B cell (primary cell): ENCODE data around the gene JPH3. TPM values are rescaled to one million over a fixed set of nuclear protein-coding genes. Genes with fewer than 3 reads are reported as not detected.

ENCODE experiments used
- ATAC-seq: fragments of 200-7000 bp; cut with Tn5 transposase; one replicate; pipeline ENCODE4 v1.10.0; 2021; ENCODE audit warnings: low read depth, mild to moderate bottlenecking, moderate number of reproducible peaks, moderate library complexity
- CTCF ChIA-PET: fragments of 350-600 bp; sonication (Branson Sonifier 250); formaldehyde crosslinking; loops from one replicate; lab custom pipeline; 2021; ENCODE audit warnings: antibody characterized with exemption, inconsistent platforms; lab: Charles Lee
- POLR2A ChIA-PET: fragments of 350-600 bp; sonication (Branson Sonifier 250); formaldehyde crosslinking; loops from one replicate; lab custom pipeline; 2021; ENCODE audit warnings: antibody characterized with exemption; lab: Charles Lee
- DNase-seq: peaks from one replicate; pipeline ENCODE4 v3.0.0; 2013
- H2AFZ ChIP-seq: 2 replicates; pipeline ENCODE4 v1.6.1; 2012; ENCODE audit warnings: mild to moderate bottlenecking, low read depth, low read length; ENCODE audit not compliant: insufficient read depth, poor library complexity, severe bottlenecking
- H3K27ac ChIP-seq, 2 donors: 1 replicate in 1 of 2; 2 replicates in 1 of 2; pipeline ENCODE4 v1.5.1; 2012 to 2013; ENCODE audit warnings: low read length in 2 of 2, mild to moderate bottlenecking in 2 of 2, moderate library complexity in 1 of 2
- H3K27me3 ChIP-seq, 4 experiments: fragments of 200-600 bp in 1 of 4; sonication (generic) in 1 of 4; replicated peaks in 1 of 4; 1 replicate in 2 of 4; 2 replicates in 2 of 4; pipeline versions ENCODE4 v1.6.1 to v1.7.0; 2013 to 2016; ENCODE audit warnings: low read length in 3 of 4, mild to moderate bottlenecking in 2 of 4, mixed read lengths in 1 of 4, moderate library complexity in 1 of 4; ENCODE audit not compliant: insufficient read depth in 4 of 4, control insufficient read depth in 3 of 4; ENCODE audit errors: control extremely low read depth in 1 of 4
- H3K36me3 ChIP-seq, 2 experiments: replicated peaks in 1 of 2; 1 replicate in 1 of 2; 2 replicates in 1 of 2; pipeline versions ENCODE4 v1.6.1 to v1.7.1; 2013; ENCODE audit warnings: low read length in 1 of 2; ENCODE audit not compliant: insufficient read depth in 2 of 2, control insufficient read depth in 1 of 2; ENCODE audit errors: control extremely low read depth in 1 of 2, extremely low read depth in 1 of 2
- H3K4me1 ChIP-seq, 2 donors: fragments of 200-600 bp in 1 of 2; sonication (generic) in 1 of 2; 1 replicate in 1 of 2; 2 replicates in 1 of 2; pipeline versions ENCODE4 v1.5.1 to v1.6.1; 2013 to 2017; ENCODE audit warnings: low read length in 2 of 2; ENCODE audit not compliant: control insufficient read depth in 2 of 2, insufficient read depth in 2 of 2
- H3K4me2 ChIP-seq: replicated peaks from 2 replicates; pipeline ENCODE3; 2012; ENCODE audit warnings: mild to moderate bottlenecking, low read depth, low read length; ENCODE audit not compliant: poor library complexity, severe bottlenecking
- H3K4me3 ChIP-seq, 5 experiments: fragments of 200-600 bp in 1 of 5; sonication (generic) in 1 of 5; 1 replicate in 3 of 5; 2 replicates in 2 of 5; pipeline versions ENCODE4 v1.5.1 to v1.7.0; 2011 to 2016; ENCODE audit warnings: low read length in 4 of 5, mild to moderate bottlenecking in 4 of 5, low read depth in 2 of 5, control low read depth in 1 of 5, moderate library complexity in 1 of 5; ENCODE audit not compliant: insufficient read depth in 1 of 5; ENCODE audit errors: control extremely low read depth in 1 of 5, extremely low read depth in 1 of 5
- H3K79me2 ChIP-seq: fragments of 200-600 bp; sonication (generic); one replicate; pipeline ENCODE4 v1.6.0; 2016; ENCODE audit warnings: low read length; ENCODE audit not compliant: control insufficient read depth, insufficient read depth
- H3K9ac ChIP-seq: fragments of 200-600 bp; sonication (generic); 2 replicates; pipeline ENCODE4 v1.6.1; 2017; ENCODE audit warnings: mild to moderate bottlenecking, low read length, moderate library complexity
- H3K9me3 ChIP-seq, 3 donors: one replicate each; pipeline versions ENCODE4 v1.6.1 to v1.7.1; 2013; ENCODE audit warnings: low read length in 2 of 3; ENCODE audit not compliant: control insufficient read depth in 2 of 3, insufficient read depth in 1 of 3; ENCODE audit errors: control extremely low read depth in 1 of 3
- H4K20me1 ChIP-seq: 2 replicates; pipeline ENCODE4 v1.6.0; 2012; ENCODE audit warnings: mild to moderate bottlenecking, low read length; ENCODE audit not compliant: insufficient read depth, control insufficient read depth, poor library complexity, severe bottlenecking
- H3K27ac Mint-ChIP-seq: one replicate; pipeline ENCODE4 v1.8.0; 2021; ENCODE audit warnings: mixed read lengths
- H3K27me3 Mint-ChIP-seq: one replicate; pipeline ENCODE4 v1.8.0; 2021; ENCODE audit warnings: mixed read lengths
- H3K4me1 Mint-ChIP-seq: one replicate; pipeline ENCODE4 v1.8.0; 2021; ENCODE audit warnings: mixed read lengths
- H3K4me3 Mint-ChIP-seq: one replicate; pipeline ENCODE4 v1.8.0; 2021; ENCODE audit warnings: mixed read lengths
- H3K9me3 Mint-ChIP-seq: one replicate; pipeline ENCODE4 v1.8.0; 2022; ENCODE audit warnings: mixed read lengths; ENCODE audit not compliant: insufficient read depth
- CTCF ChIP-seq: fragments of 200-600 bp; IDR thresholded peaks from one replicate; pipeline ENCODE4 v1.8.0; 2022; ENCODE audit warnings: antibody characterized with exemption, mild to moderate bottlenecking
- EZH2 ChIP-seq: IDR thresholded peaks from 2 replicates; pipeline ENCODE4 v1.6.1; 2012; ENCODE audit warnings: borderline replicate concordance, low read depth, mild to moderate bottlenecking, moderate library complexity, low read length; ENCODE audit not compliant: insufficient read depth, poor library complexity, severe bottlenecking
- WGBS: methylation state at CpG from one replicate; pipeline ENCODE4 v1.1.5; 2013; ENCODE audit warnings: missing lambda C conversion rate; ENCODE audit not compliant: insufficient coverage; 5-methylcytosine and 5-hydroxymethylcytosine counted together
- intact Hi-C: fragments of 100-400 bp; cut with micrococcal nuclease; formaldehyde crosslinking; loops from one replicate; pipeline ENCODE4 v1.10.0; 2022
- polyA plus RNA-seq: library from polyadenylated mRNA; depleted of rRNA; stranded (reverse); fragments of >200 nt; gene quantifications from 2 replicates; pipeline ENCODE4 v1.2.3, GENCODE V29; 2012
- total RNA-seq, 2 donors: library from RNA; stranded (reverse); fragments of 120-200 nt in 1 of 2; gene quantifications; 1 replicate in 1 of 2; 2 replicates in 1 of 2; pipeline versions ENCODE4 v1.2.3 to v1.2.4, GENCODE V29; 2013 to 2022

Gene JPH3
- total and polyA plus RNA-seq, 2 donors (not counting 1 experiment from before 2014, with no cell fraction given): not detected

DNA sequence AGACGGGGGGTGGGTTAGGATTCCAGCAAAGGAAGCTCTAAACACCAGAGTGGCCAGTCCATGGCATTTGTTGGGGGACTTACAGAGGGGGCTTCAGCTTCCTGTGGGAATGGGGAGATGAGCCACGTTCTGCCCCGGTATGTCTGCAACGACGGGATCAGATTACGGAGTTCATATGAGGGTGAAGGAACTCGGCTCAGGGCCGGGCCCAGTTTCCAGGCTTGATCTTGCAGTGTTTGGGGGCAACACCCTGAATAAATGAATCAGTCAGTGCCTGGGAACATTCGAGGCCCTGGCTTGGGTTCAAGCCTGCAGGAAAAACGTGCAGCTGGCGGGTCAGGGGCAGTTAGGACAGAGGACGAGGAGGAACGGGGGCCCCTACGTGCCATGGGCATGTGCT, 54.0 kb downstream of the JPH3 start:
- ChIA-PET POLR2A (no interaction called here), CTCF (no interaction called here)
- H3K9me3 Mint-ChIP-seq: no peaks in the 10 kb centered on the region

More for the DNA sequence above, 54.0 kb downstream of the JPH3 start:
- DNase-seq (no peak), ATAC-seq (no peak)
- Histone ChIP-seq H3K79me2 (no peaks in the 10 kb centered on the region), H4K20me1 (no peaks in the 10 kb centered on the region), H3K4me1 (no peaks in the 10 kb centered on the region), H3K27me3 (peaks cover 0 to 18% (median 4%) of the 10 kb centered on the region in 4 experiments), H3K9me3 (peaks cover 0 to 28% (median 5%) of the 10 kb centered on the region in 3 donors), H2AFZ (no peak overlapping the region), H3K4me2 (no peak overlapping the region), H3K36me3 (no peaks in the 10 kb centered on the region), H3K4me3 (no peak overlapping the region), H3K9ac (no peak overlapping the region), H3K27ac (no peak overlapping the region)
- H3K4me1 Mint-ChIP-seq: no peaks in the 10 kb centered on the region
- H3K27me3 Mint-ChIP-seq: peaks cover 14% of the 10 kb centered on the region
- WGBS: 75% methylated on average over 14 of the region's 14 CpGs
- TF ChIP-seq EZH2: no peak
- TF ChIP-seq CTCF: no peak
- H3K4me3 Mint-ChIP-seq: no peak overlapping the region
- intact Hi-C loops: no loop called here
- H3K27ac Mint-ChIP-seq: no peak overlapping the region
